ENCODE measurements around the gene GALR1.
"Not testable (repeated sequence)": the region's sequence is repeated elsewhere in the genome, so short reads cannot be mapped to it uniquely, and the experiment has no call there.

The GALR1 gene

GRCh38 chr18:77249569-77250500 is at the start of gene GALR1:
GALR1 (plus strand) TSS chr18:77249848; CDS start chr18:77250549, 701 bp downstream.
- in situ Hi-C loops (cut with MboI; ENCODE audit: low sequenced_read_pairs) = no loop called here

DNA sequence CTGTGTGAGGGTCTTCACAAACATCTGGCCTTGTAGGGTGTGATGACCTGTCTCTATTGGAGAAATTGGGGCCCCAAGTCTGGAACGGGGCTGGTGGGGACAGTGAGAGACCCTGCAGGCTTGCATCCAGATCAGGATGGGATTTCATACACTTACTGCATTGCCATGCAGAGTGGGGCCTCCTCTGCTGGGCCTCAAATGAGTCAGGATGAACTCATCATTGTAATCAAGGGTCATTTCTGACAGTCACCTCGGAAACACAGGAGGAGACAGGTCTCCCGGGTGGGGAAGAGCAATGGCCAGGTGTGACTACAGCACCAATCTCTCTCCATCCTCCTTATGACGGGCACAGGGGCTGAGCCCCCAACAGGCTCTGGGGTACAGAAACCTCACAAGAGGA is 48.1 kb upstream of the GALR1 start:
- in situ Hi-C loops (cut with MboI; ENCODE audit: low sequenced_read_pairs) = loop anchor here (25.0 kb wide), 1 partner anchor 214 kb away; no protein-coding TSS in a partner anchor

- in situ Hi-C loops (cut with MboI; ENCODE audit: low sequenced_read_pairs) = loop anchor here (25.0 kb wide), 1 partner anchor 215 kb away; no protein-coding TSS in a partner anchor
Observed at GRCh38 chr18:77202329-77202728, 47.3 kb upstream of the GALR1 start.

DNA sequence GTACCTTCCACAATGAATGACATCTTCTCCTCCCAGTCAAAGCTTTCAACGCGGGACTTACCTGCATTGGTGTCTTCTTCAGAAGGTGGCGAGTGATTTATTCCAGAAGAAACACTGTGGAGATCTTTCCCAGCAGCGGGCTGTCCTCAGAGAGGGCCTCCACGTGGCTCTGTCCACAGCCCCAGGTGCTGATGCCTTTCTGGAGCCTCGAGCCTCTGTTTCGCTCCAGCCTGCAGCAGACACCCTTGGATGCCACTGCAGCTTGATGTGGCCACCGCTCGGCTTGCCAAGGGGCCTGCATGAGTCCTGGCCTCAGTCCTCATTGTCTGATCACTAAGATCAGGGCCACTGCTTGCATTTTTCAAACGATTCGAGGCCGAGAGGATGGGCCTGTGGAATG is 46.6 kb upstream of the GALR1 start:
- in situ Hi-C loops (cut with MboI; ENCODE audit: low sequenced_read_pairs) = loop anchor here (25.0 kb wide), 1 partner anchor 216 kb away; no protein-coding TSS in a partner anchor

DNA sequence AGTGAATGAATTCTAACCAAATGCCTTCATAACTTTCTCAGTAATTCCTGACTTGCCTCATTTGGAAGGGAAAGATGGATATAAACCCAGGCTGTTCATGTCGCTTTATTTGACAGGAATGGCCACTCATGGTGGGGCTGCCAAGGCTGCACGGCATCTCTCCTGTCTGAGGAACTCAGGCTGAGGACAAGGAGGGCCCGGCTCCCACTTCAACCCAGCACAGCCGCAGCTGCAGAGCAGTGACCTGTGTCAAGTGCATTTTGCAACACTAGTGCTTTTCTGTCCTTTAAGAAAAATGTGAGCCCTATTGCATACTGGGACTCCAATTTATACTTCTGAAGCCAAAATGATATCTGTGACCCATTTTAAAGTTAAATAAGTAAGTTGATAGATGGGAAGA is 45.8 kb upstream of the GALR1 start:
- in situ Hi-C loops (cut with MboI; ENCODE audit: low sequenced_read_pairs) = loop anchor here (25.0 kb wide), 1 partner anchor 217 kb away; no protein-coding TSS in a partner anchor

GRCh38 chr18:77205769-77206168 is 43.9 kb upstream of the GALR1 start:
- in situ Hi-C loops (cut with MboI; ENCODE audit: low sequenced_read_pairs) = loop anchor here (25.0 kb wide), 1 partner anchor 218 kb away; no protein-coding TSS in a partner anchor

- in situ Hi-C loops (cut with MboI; ENCODE audit: low sequenced_read_pairs) = loop anchor here (25.0 kb wide), 1 partner anchor 220 kb away; no protein-coding TSS in a partner anchor
Observed at GRCh38 chr18:77206676-77207374, 42.8 kb upstream of the GALR1 start.

GRCh38 chr18:77207540-77207939 is 42.1 kb upstream of the GALR1 start:
- in situ Hi-C loops (cut with MboI; ENCODE audit: low sequenced_read_pairs) = loop anchor here (25.0 kb wide), 1 partner anchor 220 kb away; no protein-coding TSS in a partner anchor

- in situ Hi-C loops (cut with MboI; ENCODE audit: low sequenced_read_pairs) = loop anchor here (25.0 kb wide), 1 partner anchor 222 kb away; no protein-coding TSS in a partner anchor
Observed at GRCh38 chr18:77208964-77209363, 40.7 kb upstream of the GALR1 start.

GRCh38 chr18:77209587-77209986 is 40.1 kb upstream of the GALR1 start:
- in situ Hi-C loops (cut with MboI; ENCODE audit: low sequenced_read_pairs) = loop anchor here (25.0 kb wide), 1 partner anchor 222 kb away; no protein-coding TSS in a partner anchor

- in situ Hi-C loops (cut with MboI; ENCODE audit: low sequenced_read_pairs) = loop anchor here (25.0 kb wide), 1 partner anchor 223 kb away; no protein-coding TSS in a partner anchor
Observed at GRCh38 chr18:77210249-77210648, 39.4 kb upstream of the GALR1 start.

- in situ Hi-C loops (cut with MboI; ENCODE audit: low sequenced_read_pairs) = loop anchor here (25.0 kb wide), 1 partner anchor 231 kb away; no protein-coding TSS in a partner anchor
Observed at GRCh38 chr18:77218642-77219041, 31.0 kb upstream of the GALR1 start.

GRCh38 chr18:77220726-77221125 is 28.9 kb upstream of the GALR1 start:
- in situ Hi-C loops (cut with MboI; ENCODE audit: low sequenced_read_pairs) = loop anchor here (25.0 kb wide), 1 partner anchor 233 kb away; no protein-coding TSS in a partner anchor

DNA sequence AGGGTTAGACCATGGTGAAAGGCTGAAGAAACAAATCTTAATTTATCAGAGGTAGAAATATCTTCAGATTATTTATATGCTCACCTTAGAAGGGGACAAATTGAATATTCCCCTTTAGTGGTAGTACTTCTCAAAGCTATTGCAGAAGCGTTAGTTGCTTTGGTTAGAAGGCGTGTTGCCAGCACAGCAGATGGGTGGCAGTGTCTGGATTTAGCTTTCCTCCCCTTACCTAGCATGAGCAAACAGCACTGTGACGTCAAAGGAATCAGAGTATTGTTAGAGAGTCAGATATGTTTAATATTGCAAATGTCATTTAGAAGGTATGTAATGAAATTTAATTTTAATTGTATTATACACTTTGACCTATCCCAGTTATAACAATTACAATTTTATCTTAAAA is 27.2 kb upstream of the GALR1 start:
- in situ Hi-C loops (cut with MboI; ENCODE audit: low sequenced_read_pairs) = loop anchor here (25.0 kb wide), 1 partner anchor 235 kb away; no protein-coding TSS in a partner anchor

DNA sequence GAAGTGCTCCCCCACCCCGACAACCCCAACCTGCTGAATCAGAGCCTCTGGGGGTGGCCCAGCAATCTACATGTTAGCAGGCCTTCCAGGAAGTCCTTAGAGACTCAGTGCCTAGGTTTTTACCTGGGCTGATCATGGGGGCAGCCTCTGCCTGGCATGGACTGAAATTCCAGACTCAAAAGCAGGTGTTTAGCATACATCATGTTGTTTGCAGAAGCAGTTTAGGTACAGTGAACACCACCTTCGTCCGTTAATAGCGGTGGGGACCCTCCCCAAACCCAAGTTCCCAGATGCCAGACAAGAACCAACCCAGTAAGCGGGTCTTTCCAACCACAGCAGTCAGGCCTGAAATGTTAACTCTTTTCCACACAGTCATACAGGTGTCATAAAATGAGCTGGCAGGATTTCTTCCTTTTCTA is 26.4 kb upstream of the GALR1 start:
- in situ Hi-C loops (cut with MboI; ENCODE audit: low sequenced_read_pairs) = loop anchor here (25.0 kb wide), 1 partner anchor 236 kb away; no protein-coding TSS in a partner anchor

GRCh38 chr18:77223653-77224052 is 26.0 kb upstream of the GALR1 start:
- in situ Hi-C loops (cut with MboI; ENCODE audit: low sequenced_read_pairs) = loop anchor here (25.0 kb wide), 1 partner anchor 236 kb away; no protein-coding TSS in a partner anchor

GRCh38 chr18:77230645-77231044 is 19.0 kb upstream of the GALR1 start:
- in situ Hi-C loops (cut with MboI; ENCODE audit: low sequenced_read_pairs) = no loop called here

DNA sequence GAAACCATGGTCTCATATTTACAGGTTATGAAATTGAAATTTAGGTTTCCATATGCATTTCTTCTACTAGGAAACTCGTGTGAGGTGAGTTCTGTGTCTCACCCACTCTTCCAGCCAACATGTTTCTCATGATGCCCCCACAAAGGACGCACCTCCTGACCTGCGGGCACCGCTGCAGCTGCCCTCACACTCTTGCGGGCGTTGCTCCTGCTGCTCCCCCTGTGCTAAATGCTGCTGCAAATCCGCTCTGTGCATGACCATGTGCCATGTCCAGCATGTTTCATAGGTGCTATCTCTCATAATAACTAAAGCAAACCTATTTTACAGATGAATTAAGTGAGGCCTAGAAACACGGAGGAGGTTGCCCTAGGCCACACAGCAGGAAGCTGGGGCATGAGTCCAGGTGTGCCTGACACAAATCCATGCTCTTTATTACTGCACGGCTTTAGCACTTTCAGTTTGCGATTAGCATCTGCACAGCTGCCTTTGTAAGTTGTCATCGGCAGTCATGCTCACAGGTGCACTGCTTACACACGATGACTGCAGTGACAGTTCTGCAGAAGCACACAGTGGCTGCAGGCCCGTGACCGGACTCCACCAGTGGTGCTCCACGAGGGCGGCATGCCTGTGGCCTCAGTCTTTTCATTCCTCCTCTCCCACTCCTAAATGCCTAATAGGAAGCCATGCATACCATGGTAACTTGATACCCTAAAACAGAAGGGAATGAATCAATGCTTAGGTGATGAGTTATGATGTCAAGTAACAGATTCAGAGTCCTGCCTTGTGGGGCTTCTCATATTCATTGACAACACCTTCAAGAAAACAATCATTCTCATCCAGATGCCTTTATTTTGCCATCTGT is 14.9 kb upstream of the GALR1 start:
- in situ Hi-C loops (cut with MboI; ENCODE audit: low sequenced_read_pairs) = no loop called here

- in situ Hi-C loops (cut with MboI; ENCODE audit: low sequenced_read_pairs) = not testable (repeated sequence)
Observed at GRCh38 chr18:77239285-77239684, 10.4 kb upstream of the GALR1 start.
